K562 (cell line): ENCODE results near the gene GALE. TPM values are rescaled to one million over a fixed set of nuclear protein-coding genes. Genes with fewer than 3 reads are reported as not detected.
A peak's percentile ranks its signal among the peaks of the same experiment; 100 is the strongest.

Experiments used
- ARID4B ChIP-seq: sonication (generic); formaldehyde crosslinking; IDR thresholded peaks from 2 replicates; pipeline ENCODE4 v1.8.0; 2022; ENCODE audit warnings: mild to moderate bottlenecking, missing genetic modification reagents
- CUX1 ChIP-seq: fragments of 200-800 bp; sonication (Bioruptor generic); IDR thresholded peaks from 2 replicates; pipeline ENCODE4 v1.6.1; 2016; ENCODE audit warnings: missing genetic modification characterization, missing compliant biosample characterization
- HIVEP1 ChIP-seq: fragments of 250-450 bp; sonication (Bioruptor Pico); IDR thresholded peaks from 2 replicates; pipeline ENCODE4 v1.4.0; 2020; ENCODE audit warnings: mild to moderate bottlenecking
- XRCC5 ChIP-seq: fragments of 200-400 bp; formaldehyde crosslinking; IDR thresholded peaks from 2 replicates; pipeline ENCODE4 v1.6.1; 2017; ENCODE audit warnings: low read depth, mild to moderate bottlenecking, low read length
- ZC3H4 ChIP-seq: sonication (generic); formaldehyde crosslinking; IDR thresholded peaks from 2 replicates; pipeline ENCODE4 v1.9.0; 2021; ENCODE audit warnings: missing genetic modification reagents, borderline replicate concordance
- ZNF12 ChIP-seq: sonication (generic); formaldehyde crosslinking; IDR thresholded peaks from 2 replicates; pipeline ENCODE4 v1.4.0; 2020; ENCODE audit warnings: mild to moderate bottlenecking, missing genetic modification reagents
- ZNF217 ChIP-seq: sonication (generic); formaldehyde crosslinking; IDR thresholded peaks from 2 replicates; pipeline ENCODE4 v1.8.0; 2022; ENCODE audit warnings: mild to moderate bottlenecking, missing genetic modification reagents
- ZNF740 ChIP-seq, 3 experiments: fragments of 200-800 bp in 1 of 3; sonication (Bioruptor generic) in 1 of 3; sonication (generic) in 1 of 3; formaldehyde crosslinking in 1 of 3; IDR thresholded peaks; 2 replicates each; pipeline versions ENCODE4 v1.6.1 to v1.8.0; 2016 to 2022; ENCODE audit warnings: mild to moderate bottlenecking in 2 of 3, missing compliant biosample characterization in 2 of 3, missing genetic modification characterization in 2 of 3, missing genetic modification reagents in 1 of 3
- polyA plus RNA-seq, 8 experiments: library from polyadenylated mRNA; depleted of rRNA in 4 of 8; stranded (reverse) in 5 of 8; unstranded in 3 of 8; fragments of >200 nt; fragmentation: Nextera tagmentation in 2 of 8; fragmentation: Illumina TruSeq in 1 of 8; extraction: Ambion mirVana in 2 of 8; extraction: Trizol in 1 of 8; gene quantifications; 2 replicates each; pipeline versions ENCODE4 v1.2.1 to v1.2.3, GENCODE V29; 2011 to 2014; ENCODE audit warnings: inconsistent platforms in 1 of 8, missing spikeins in 1 of 8
- total RNA-seq, 7 experiments: library from RNA; depleted of rRNA in 6 of 7; stranded (reverse); fragments of >200 nt in 6 of 7; fragmentation: Illumina TruSeq in 2 of 7; extraction: Trizol in 2 of 7; gene quantifications; 2 replicates each; pipeline versions ENCODE4 v1.2.1 to v1.2.3, GENCODE V29; 2011 to 2021; ENCODE audit warnings: low replicate concordance in 1 of 7

GALE gene
- total and polyA plus RNA-seq, 9 of the 15 experiments (the other 6 are each of a cell fraction or from before 2014, with no cell fraction given): 8.4 to 139 (median 88.3) TPM

GRCh38 chr1:23791516-23792047 lies 9.0 kb downstream of the GALE start (continued):
- TF ChIP-seq ARID4B (0 out of 2 replicates have a peak, but pooled peaks have one; percentile 29), ZNF217 (CRISPR knock-in tag) (no peak), ZC3H4 (0 out of 2 replicates have a peak, but pooled peaks have one; percentile 48), CUX1 (CRISPR knock-in tag) (no peak), HIVEP1 (CRISPR knock-in tag) (no peak), ZNF12 (CRISPR knock-in tag) (peak; percentile 36; the same call in 1 of the 2 replicates), XRCC5 (no peak), ZNF740 (CRISPR knock-in tag; IDR thresholded peaks at IDR 0.05) (peak; percentile 44; the same call in 1 of the 2 replicates), ZNF740 (tag; IDR thresholded peaks at IDR 0.05) (no peak)
